Liver (tissue), 9 donors: ENCODE data around the gene BCAR3. TPM values are rescaled to one million over a fixed set of nuclear protein-coding genes. Genes with fewer than 3 reads are reported as not detected.

Source experiments
- DNase-seq: peaks from one replicate; pipeline ENCODE4 v3.0.0-alpha.2; 2017; ENCODE audit warnings: low spot score
- H3K27ac ChIP-seq, 2 donors: one replicate each; pipeline ENCODE4 v1.7.0; 2013; ENCODE audit warnings: inconsistent platforms in 2 of 2, low read length in 2 of 2, control low read depth in 1 of 2, low read depth in 1 of 2, mild to moderate bottlenecking in 1 of 2
- H3K27me3 ChIP-seq, 4 donors: one replicate each; pipeline versions ENCODE4 v1.6.1 to v1.7.0; 2013; ENCODE audit warnings: low read length in 3 of 4, inconsistent platforms in 1 of 4, mild to moderate bottlenecking in 1 of 4, moderate library complexity in 1 of 4; ENCODE audit not compliant: control insufficient read depth in 4 of 4, insufficient read depth in 4 of 4
- H3K36me3 ChIP-seq, 4 donors: one replicate each; pipeline versions ENCODE4 v1.6.1 to v1.7.0; 2013; ENCODE audit warnings: low read length in 3 of 4, mild to moderate bottlenecking in 3 of 4, low read depth in 1 of 4, moderate library complexity in 1 of 4; ENCODE audit not compliant: control insufficient read depth in 4 of 4, insufficient read depth in 3 of 4
- H3K4me1 ChIP-seq, 4 donors: one replicate each; pipeline versions ENCODE4 v1.6.1 to v1.7.0; 2013; ENCODE audit warnings: low read length in 3 of 4, mild to moderate bottlenecking in 3 of 4, moderate library complexity in 1 of 4; ENCODE audit not compliant: control insufficient read depth in 4 of 4, insufficient read depth in 4 of 4
- H3K4me3 ChIP-seq, 3 donors: one replicate each; pipeline versions ENCODE4 v1.6.1 to v1.7.0; 2013; ENCODE audit warnings: low read length in 3 of 3, control low read depth in 1 of 3, low read depth in 1 of 3, mild to moderate bottlenecking in 1 of 3
- H3K9ac ChIP-seq, 2 donors: one replicate each; pipeline ENCODE4 v1.7.0; 2013; ENCODE audit warnings: low read length in 2 of 2, mild to moderate bottlenecking in 2 of 2, moderate library complexity in 2 of 2, control low read depth in 1 of 2, low read depth in 1 of 2
- H3K9me3 ChIP-seq, 4 donors: one replicate each; pipeline versions ENCODE4 v1.6.1 to v1.7.0; 2013; ENCODE audit warnings: low read length in 3 of 4; ENCODE audit not compliant: control insufficient read depth in 4 of 4
- EGR1 ChIP-seq, 2 donors: IDR thresholded peaks; 2 replicates each; pipeline ENCODE4 v1.6.1; 2016 to 2018; ENCODE audit warnings: antibody characterized with exemption in 2 of 2, low read depth in 2 of 2
- FOXA1 ChIP-seq: IDR thresholded peaks from 2 replicates; pipeline ENCODE4 v1.6.1; 2016; ENCODE audit warnings: antibody characterized with exemption
- FOXA2 ChIP-seq: IDR thresholded peaks from 2 replicates; pipeline ENCODE4 v1.6.1; 2016; ENCODE audit warnings: antibody characterized with exemption
- GABPA ChIP-seq, 2 donors: IDR thresholded peaks in 1 of 2; conservative IDR thresholded peaks in 1 of 2; 2 replicates each; pipeline ENCODE4 v1.6.1; 2016; ENCODE audit warnings: antibody characterized with exemption in 2 of 2, mild to moderate bottlenecking in 1 of 2, moderate library complexity in 1 of 2
- HNF4A ChIP-seq, 2 donors: conservative IDR thresholded peaks; 2 replicates each; pipeline ENCODE4 v1.6.1; 2016; ENCODE audit warnings: antibody characterized with exemption in 2 of 2, mild to moderate bottlenecking in 2 of 2
- HNF4G ChIP-seq: IDR thresholded peaks from 2 replicates; pipeline ENCODE4 v1.6.1; 2016; ENCODE audit warnings: antibody characterized with exemption
- JUND ChIP-seq, 2 donors: IDR thresholded peaks; 2 replicates each; pipeline ENCODE4 v1.6.1; 2016; ENCODE audit warnings: antibody characterized with exemption in 2 of 2
- NR2F2 ChIP-seq: IDR thresholded peaks from 2 replicates; pipeline ENCODE4 v1.6.1; 2016; ENCODE audit warnings: antibody characterized with exemption
- RAD21 ChIP-seq, 2 donors: IDR thresholded peaks; 2 replicates each; pipeline ENCODE4 v1.6.1; 2016; ENCODE audit warnings: antibody characterized with exemption in 2 of 2, mild to moderate bottlenecking in 2 of 2
- RXRA ChIP-seq, 2 donors: IDR thresholded peaks; 2 replicates each; pipeline ENCODE4 v1.6.1; 2017 to 2018; ENCODE audit warnings: antibody characterized with exemption in 2 of 2, mild to moderate bottlenecking in 1 of 2
- SP1 ChIP-seq: IDR thresholded peaks from 2 replicates; pipeline ENCODE4 v1.6.1; 2018; ENCODE audit warnings: antibody characterized with exemption, mild to moderate bottlenecking
- TAF1 ChIP-seq: conservative IDR thresholded peaks from 2 replicates; pipeline ENCODE4 v1.6.1; 2016; ENCODE audit warnings: antibody characterized with exemption, mild to moderate bottlenecking
- YY1 ChIP-seq: IDR thresholded peaks from 2 replicates; pipeline ENCODE4 v1.6.1; 2016; ENCODE audit warnings: antibody characterized with exemption, mild to moderate bottlenecking
- WGBS: extraction: QIAGEN DNeasy Blood & Tissue Kit; methylation state at CpG from one replicate; pipeline ENCODE4 v1.1.7; 2013; 5-methylcytosine and 5-hydroxymethylcytosine counted together
- polyA plus RNA-seq, 2 donors: library from polyadenylated mRNA; stranded (reverse) in 1 of 2; unstranded in 1 of 2; fragments of 200-250 nt in 1 of 2; fragments of >200 nt in 1 of 2; fragmentation: Nextera tagmentation in 1 of 2; extraction: Ambion mirVana in 1 of 2; gene quantifications; one replicate each; pipeline versions ENCODE4 v1.2.1 to v1.2.3, GENCODE V29; 2013 to 2015
- total RNA-seq, 2 donors: library from RNA; depleted of rRNA; stranded (reverse); fragments of >200 nt; gene quantifications; one replicate each; pipeline ENCODE4 v1.2.3, GENCODE V29; 2014
- TF ChIP-seq, protein P1 (sequence below): IDR thresholded peaks from 2 replicates; pipeline ENCODE4 v1.6.1; 2016; ENCODE audit warnings: antibody characterized with exemption
- TF ChIP-seq, protein P2 (sequence below): fragments of 150-350 bp; IDR thresholded peaks from 2 replicates; pipeline ENCODE4 v1.5.1; 2017; ENCODE audit warnings: improper control_type of control experiment, low read depth, low read length; ENCODE audit not compliant: missing input control
- TF ChIP-seq, protein P3 (sequence below): IDR thresholded peaks from 2 replicates; pipeline ENCODE4 v1.6.1; 2016; ENCODE audit warnings: antibody characterized with exemption, mild to moderate bottlenecking
- TF ChIP-seq, protein P4 (sequence below): IDR thresholded peaks from 2 replicates; pipeline ENCODE4 v1.6.1; 2016; ENCODE audit warnings: antibody characterized with exemption
- TF ChIP-seq, protein P5 (sequence below): IDR thresholded peaks from 2 replicates; pipeline ENCODE4 v1.6.1; 2016; ENCODE audit warnings: antibody characterized with exemption
- donor health status: healthy.
- donor health status: healthy.
- donor health status: healthy.
- donor health status: healthy.
- donor health status: healthy.

BCAR3 gene
- total and polyA plus RNA-seq, 4 donors: 2.8 to 10.3 (median 7.7) TPM

DNA sequence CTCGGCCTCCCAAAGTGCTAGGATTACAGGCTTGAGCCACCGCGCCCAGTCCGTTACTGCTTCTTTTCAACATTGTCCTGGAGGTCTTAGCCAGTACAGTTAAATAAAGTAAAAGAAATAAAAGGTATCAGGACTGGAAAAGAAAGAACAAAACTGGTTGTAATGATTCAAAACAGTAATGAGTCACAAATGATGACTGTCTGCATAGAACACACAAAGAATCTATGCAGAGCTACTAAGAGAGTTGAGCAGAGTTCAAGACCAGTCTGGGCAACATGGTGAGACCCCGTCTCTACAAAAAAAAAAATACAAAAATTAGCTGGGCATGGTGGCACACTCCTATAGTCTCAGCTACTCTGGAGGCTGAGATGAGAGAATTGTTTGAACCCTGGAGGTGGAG lies 23.4 kb downstream of the BCAR3 start:
- Histone ChIP-seq H3K27me3 (no peaks in the 10 kb centered on the region), H3K9me3 (no peaks in the 10 kb centered on the region), H3K4me3 (no peak overlapping the region), H3K9ac (no peak overlapping the region), H3K4me1 (no peaks in the 10 kb centered on the region), H3K36me3 (no peaks in the 10 kb centered on the region), H3K27ac (no peak overlapping the region)
- WGBS: 97% methylated on average over 5 of the region's 5 CpGs
- no peak for TF ChIP-seq TAF1
- TF ChIP-seq FOXA1: no peak
- TF ChIP-seq YY1: no peak
- TF ChIP-seq RXRA (IDR thresholded peaks at IDR 0.05): no peak
- DNase-seq: no peak

DNA sequence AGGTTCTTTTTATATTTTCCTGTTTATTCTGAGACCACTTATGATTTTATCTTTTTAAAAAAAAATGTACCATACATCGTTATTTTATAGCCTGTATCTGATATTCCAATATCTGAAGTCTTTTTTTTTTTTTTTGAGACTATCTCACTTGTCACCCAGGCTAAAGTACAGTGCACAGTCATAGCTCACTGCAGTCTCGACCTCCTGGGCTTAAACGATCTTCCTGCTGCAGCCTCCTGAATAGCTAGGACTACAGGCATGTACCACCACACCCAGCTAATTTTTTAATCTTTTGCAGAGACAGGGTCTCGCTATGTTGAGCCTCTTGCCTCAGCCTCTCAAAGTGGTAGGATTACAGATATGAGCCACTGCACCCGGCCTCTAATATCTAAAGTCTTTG lies 25.1 kb downstream of the BCAR3 start:
- H3K4me1 ChIP-seq: peaks cover 2 to 5% (median 4%) of the 10 kb centered on the region in 4 donors
- H3K27me3 ChIP-seq: no peaks in the 10 kb centered on the region
- no peak for DNase-seq
- no peak overlapping the region for H3K9ac ChIP-seq
- WGBS: 90% methylated on average over 5 of the region's 5 CpGs
- TF ChIP-seq, protein P1, sequence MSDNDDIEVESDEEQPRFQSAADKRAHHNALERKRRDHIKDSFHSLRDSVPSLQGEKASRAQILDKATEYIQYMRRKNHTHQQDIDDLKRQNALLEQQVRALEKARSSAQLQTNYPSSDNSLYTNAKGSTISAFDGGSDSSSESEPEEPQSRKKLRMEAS: no peak
- TF ChIP-seq GABPA (IDR thresholded peaks at IDR 0.05 in 1 of 2, conservative IDR thresholded peaks at IDR 0.05 in 1 of 2): no peak
- TF ChIP-seq, protein P2, sequence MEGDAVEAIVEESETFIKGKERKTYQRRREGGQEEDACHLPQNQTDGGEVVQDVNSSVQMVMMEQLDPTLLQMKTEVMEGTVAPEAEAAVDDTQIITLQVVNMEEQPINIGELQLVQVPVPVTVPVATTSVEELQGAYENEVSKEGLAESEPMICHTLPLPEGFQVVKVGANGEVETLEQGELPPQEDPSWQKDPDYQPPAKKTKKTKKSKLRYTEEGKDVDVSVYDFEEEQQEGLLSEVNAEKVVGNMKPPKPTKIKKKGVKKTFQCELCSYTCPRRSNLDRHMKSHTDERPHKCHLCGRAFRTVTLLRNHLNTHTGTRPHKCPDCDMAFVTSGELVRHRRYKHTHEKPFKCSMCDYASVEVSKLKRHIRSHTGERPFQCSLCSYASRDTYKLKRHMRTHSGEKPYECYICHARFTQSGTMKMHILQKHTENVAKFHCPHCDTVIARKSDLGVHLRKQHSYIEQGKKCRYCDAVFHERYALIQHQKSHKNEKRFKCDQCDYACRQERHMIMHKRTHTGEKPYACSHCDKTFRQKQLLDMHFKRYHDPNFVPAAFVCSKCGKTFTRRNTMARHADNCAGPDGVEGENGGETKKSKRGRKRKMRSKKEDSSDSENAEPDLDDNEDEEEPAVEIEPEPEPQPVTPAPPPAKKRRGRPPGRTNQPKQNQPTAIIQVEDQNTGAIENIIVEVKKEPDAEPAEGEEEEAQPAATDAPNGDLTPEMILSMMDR: no peak
- no peak for TF ChIP-seq NR2F2
- no peak for TF ChIP-seq EGR1 (IDR thresholded peaks at IDR 0.05; ENCODE audit: low read depth in 2 of 2)
- no peak for TF ChIP-seq TAF1
- no peak for TF ChIP-seq SP1
- no peak for TF ChIP-seq FOXA1
- TF ChIP-seq RAD21 (IDR thresholded peaks at IDR 0.05): no peak
- TF ChIP-seq, protein P3, sequence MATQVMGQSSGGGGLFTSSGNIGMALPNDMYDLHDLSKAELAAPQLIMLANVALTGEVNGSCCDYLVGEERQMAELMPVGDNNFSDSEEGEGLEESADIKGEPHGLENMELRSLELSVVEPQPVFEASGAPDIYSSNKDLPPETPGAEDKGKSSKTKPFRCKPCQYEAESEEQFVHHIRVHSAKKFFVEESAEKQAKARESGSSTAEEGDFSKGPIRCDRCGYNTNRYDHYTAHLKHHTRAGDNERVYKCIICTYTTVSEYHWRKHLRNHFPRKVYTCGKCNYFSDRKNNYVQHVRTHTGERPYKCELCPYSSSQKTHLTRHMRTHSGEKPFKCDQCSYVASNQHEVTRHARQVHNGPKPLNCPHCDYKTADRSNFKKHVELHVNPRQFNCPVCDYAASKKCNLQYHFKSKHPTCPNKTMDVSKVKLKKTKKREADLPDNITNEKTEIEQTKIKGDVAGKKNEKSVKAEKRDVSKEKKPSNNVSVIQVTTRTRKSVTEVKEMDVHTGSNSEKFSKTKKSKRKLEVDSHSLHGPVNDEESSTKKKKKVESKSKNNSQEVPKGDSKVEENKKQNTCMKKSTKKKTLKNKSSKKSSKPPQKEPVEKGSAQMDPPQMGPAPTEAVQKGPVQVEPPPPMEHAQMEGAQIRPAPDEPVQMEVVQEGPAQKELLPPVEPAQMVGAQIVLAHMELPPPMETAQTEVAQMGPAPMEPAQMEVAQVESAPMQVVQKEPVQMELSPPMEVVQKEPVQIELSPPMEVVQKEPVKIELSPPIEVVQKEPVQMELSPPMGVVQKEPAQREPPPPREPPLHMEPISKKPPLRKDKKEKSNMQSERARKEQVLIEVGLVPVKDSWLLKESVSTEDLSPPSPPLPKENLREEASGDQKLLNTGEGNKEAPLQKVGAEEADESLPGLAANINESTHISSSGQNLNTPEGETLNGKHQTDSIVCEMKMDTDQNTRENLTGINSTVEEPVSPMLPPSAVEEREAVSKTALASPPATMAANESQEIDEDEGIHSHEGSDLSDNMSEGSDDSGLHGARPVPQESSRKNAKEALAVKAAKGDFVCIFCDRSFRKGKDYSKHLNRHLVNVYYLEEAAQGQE: no peak
- no peak for TF ChIP-seq FOXA2
- no peak for TF ChIP-seq JUND (IDR thresholded peaks at IDR 0.05)
- no peak for TF ChIP-seq YY1
- no peak for TF ChIP-seq RXRA (IDR thresholded peaks at IDR 0.05)
- TF ChIP-seq, protein P4, sequence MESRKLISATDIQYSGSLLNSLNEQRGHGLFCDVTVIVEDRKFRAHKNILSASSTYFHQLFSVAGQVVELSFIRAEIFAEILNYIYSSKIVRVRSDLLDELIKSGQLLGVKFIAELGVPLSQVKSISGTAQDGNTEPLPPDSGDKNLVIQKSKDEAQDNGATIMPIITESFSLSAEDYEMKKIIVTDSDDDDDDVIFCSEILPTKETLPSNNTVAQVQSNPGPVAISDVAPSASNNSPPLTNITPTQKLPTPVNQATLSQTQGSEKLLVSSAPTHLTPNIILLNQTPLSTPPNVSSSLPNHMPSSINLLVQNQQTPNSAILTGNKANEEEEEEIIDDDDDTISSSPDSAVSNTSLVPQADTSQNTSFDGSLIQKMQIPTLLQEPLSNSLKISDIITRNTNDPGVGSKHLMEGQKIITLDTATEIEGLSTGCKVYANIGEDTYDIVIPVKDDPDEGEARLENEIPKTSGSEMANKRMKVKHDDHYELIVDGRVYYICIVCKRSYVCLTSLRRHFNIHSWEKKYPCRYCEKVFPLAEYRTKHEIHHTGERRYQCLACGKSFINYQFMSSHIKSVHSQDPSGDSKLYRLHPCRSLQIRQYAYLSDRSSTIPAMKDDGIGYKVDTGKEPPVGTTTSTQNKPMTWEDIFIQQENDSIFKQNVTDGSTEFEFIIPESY: no peak
- TF ChIP-seq, protein P5, sequence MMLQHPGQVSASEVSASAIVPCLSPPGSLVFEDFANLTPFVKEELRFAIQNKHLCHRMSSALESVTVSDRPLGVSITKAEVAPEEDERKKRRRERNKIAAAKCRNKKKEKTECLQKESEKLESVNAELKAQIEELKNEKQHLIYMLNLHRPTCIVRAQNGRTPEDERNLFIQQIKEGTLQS: no peak
- no peak for TF ChIP-seq HNF4A (conservative IDR thresholded peaks at IDR 0.05)
- no peak for TF ChIP-seq HNF4G
- no peaks in the 10 kb centered on the region for H3K9me3 ChIP-seq
- H3K4me3 ChIP-seq: no peak overlapping the region
- H3K27ac ChIP-seq: no peak overlapping the region
- H3K36me3 ChIP-seq: no peaks in the 10 kb centered on the region
